H1 (cell line): ENCODE results near the gene SOX8.

Experiments
- ASH2L ChIP-seq: fragments of 200-600, 300-600 bp; sonication (generic); IDR thresholded peaks from one replicate; pipeline ENCODE4 v1.7.1; 2017; ENCODE audit warnings: low read length
- CBX5 ChIP-seq: fragments of 300-800, 300-1000 bp; sonication (generic); IDR thresholded peaks from 2 replicates; pipeline ENCODE4 v1.7.1; 2016; ENCODE audit warnings: antibody characterized with exemption, low read length, low read depth
- CHD2 ChIP-seq: IDR thresholded peaks from 2 replicates; pipeline ENCODE4 v1.6.1; 2012; ENCODE audit warnings: low read length, improper control_type of control experiment
- E2F6 ChIP-seq: IDR thresholded peaks from 2 replicates; pipeline ENCODE4 v1.6.1; 2012; ENCODE audit warnings: inconsistent platforms
- EZH2 ChIP-seq: fragments of 200-600 bp; sonication (generic); IDR thresholded peaks from 2 replicates; pipeline ENCODE4 v1.7.1; 2012; ENCODE audit warnings: low read depth, mild to moderate bottlenecking, moderate library complexity, low read length, inconsistent platforms; ENCODE audit not compliant: severe bottlenecking
- GABPA ChIP-seq: IDR thresholded peaks from 2 replicates; pipeline ENCODE4 v1.6.1; 2011; ENCODE audit warnings: mild to moderate bottlenecking, low read length, moderate library complexity, borderline replicate concordance; ENCODE audit not compliant: insufficient read depth
- GTF2F1 ChIP-seq: IDR thresholded peaks from 2 replicates; pipeline ENCODE4 v1.6.1; 2012; ENCODE audit warnings: low read depth, low read length, improper control_type of control experiment, borderline replicate concordance
- POLR2A ChIP-seq, 2 experiments: IDR thresholded peaks; 1 replicate in 1 of 2; 2 replicates in 1 of 2; pipeline ENCODE4 v1.6.1; 2011; ENCODE audit warnings: low read depth in 2 of 2, low read length in 2 of 2, mild to moderate bottlenecking in 2 of 2; ENCODE audit errors: control extremely low read depth in 1 of 2
- POLR2AphosphoS5 ChIP-seq: IDR thresholded peaks from 2 replicates; pipeline ENCODE4 v1.6.1; 2011; ENCODE audit warnings: low read depth, low read length
- TBP ChIP-seq: IDR thresholded peaks from 2 replicates; pipeline ENCODE4 v1.6.1; 2011; ENCODE audit warnings: low read depth, low read length, improper control_type of control experiment
- TCF12 ChIP-seq: IDR thresholded peaks from 2 replicates; pipeline ENCODE4 v1.6.1; 2011; ENCODE audit warnings: low read depth, mild to moderate bottlenecking, low read length
- ZNF274 ChIP-seq: IDR thresholded peaks from 2 replicates; pipeline ENCODE4 v1.7.0; 2012; ENCODE audit warnings: low read length, borderline replicate concordance; ENCODE audit errors: extremely low read depth
- TF ChIP-seq, protein P1 (sequence below), 3 experiments: IDR thresholded peaks; 1 replicate in 2 of 3; 2 replicates in 1 of 3; pipeline versions ENCODE4 v1.5.1 to v1.6.1; 2011; ENCODE audit warnings: low read length in 3 of 3, mild to moderate bottlenecking in 3 of 3, inconsistent platforms in 2 of 3, low read depth in 1 of 3, moderate library complexity in 1 of 3; ENCODE audit not compliant: insufficient read depth in 1 of 3; ENCODE audit errors: control extremely low read depth in 1 of 3
- TF ChIP-seq, protein P2 (sequence below): IDR thresholded peaks from 2 replicates; pipeline ENCODE4 v1.6.1; 2012; ENCODE audit warnings: low read length, inconsistent platforms

- no peak for TF ChIP-seq TCF12
- TF ChIP-seq, protein P1, sequence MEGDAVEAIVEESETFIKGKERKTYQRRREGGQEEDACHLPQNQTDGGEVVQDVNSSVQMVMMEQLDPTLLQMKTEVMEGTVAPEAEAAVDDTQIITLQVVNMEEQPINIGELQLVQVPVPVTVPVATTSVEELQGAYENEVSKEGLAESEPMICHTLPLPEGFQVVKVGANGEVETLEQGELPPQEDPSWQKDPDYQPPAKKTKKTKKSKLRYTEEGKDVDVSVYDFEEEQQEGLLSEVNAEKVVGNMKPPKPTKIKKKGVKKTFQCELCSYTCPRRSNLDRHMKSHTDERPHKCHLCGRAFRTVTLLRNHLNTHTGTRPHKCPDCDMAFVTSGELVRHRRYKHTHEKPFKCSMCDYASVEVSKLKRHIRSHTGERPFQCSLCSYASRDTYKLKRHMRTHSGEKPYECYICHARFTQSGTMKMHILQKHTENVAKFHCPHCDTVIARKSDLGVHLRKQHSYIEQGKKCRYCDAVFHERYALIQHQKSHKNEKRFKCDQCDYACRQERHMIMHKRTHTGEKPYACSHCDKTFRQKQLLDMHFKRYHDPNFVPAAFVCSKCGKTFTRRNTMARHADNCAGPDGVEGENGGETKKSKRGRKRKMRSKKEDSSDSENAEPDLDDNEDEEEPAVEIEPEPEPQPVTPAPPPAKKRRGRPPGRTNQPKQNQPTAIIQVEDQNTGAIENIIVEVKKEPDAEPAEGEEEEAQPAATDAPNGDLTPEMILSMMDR (IDR thresholded peaks at IDR 0.05; ENCODE audit: control extremely low read depth in 1 of 3, insufficient read depth in 1 of 3, low read depth in 1 of 3, low read length in 3 of 3) = no peak
- no peak for TF ChIP-seq CHD2
- TF ChIP-seq, protein P2, sequence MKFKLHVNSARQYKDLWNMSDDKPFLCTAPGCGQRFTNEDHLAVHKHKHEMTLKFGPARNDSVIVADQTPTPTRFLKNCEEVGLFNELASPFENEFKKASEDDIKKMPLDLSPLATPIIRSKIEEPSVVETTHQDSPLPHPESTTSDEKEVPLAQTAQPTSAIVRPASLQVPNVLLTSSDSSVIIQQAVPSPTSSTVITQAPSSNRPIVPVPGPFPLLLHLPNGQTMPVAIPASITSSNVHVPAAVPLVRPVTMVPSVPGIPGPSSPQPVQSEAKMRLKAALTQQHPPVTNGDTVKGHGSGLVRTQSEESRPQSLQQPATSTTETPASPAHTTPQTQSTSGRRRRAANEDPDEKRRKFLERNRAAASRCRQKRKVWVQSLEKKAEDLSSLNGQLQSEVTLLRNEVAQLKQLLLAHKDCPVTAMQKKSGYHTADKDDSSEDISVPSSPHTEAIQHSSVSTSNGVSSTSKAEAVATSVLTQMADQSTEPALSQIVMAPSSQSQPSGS = no peak
- no peak for TF ChIP-seq ASH2L
- TF ChIP-seq CBX5 = no peak
- TF ChIP-seq GABPA = no peak
- TF ChIP-seq TBP = no peak
- TF ChIP-seq ZNF274 = no peak
- TF ChIP-seq POLR2A (IDR thresholded peaks at IDR 0.05; ENCODE audit: control extremely low read depth in 1 of 2, low read depth in 2 of 2, low read length in 2 of 2) = no peak
- TF ChIP-seq GTF2F1 = no peak
- no peak for TF ChIP-seq E2F6
- TF ChIP-seq EZH2 = no peak
- TF ChIP-seq POLR2AphosphoS5 = no peak
Measured at GRCh38 chr16:934178-934577, 47.4 kb upstream of the SOX8 start.
